ENCODE data around the gene MFGE8. TPM values are rescaled to one million over a fixed set of nuclear protein-coding genes. Genes with fewer than 3 reads are reported as not detected.

Gene MFGE8
- polyA plus RNA-seq, 1 of the 3 experiments (the other 2 are of a cell fraction), result 247 TPM

- H3K9me2 ChIP-seq, result no peaks in the 10 kb centered on the region
- H3K4me2 ChIP-seq, result no peak overlapping the region
- no peak overlapping the region for H3K27ac ChIP-seq (ENCODE audit: low read depth in 2 of 2, low read length in 1 of 2)
- no peaks in the 10 kb centered on the region for H3K4me1 ChIP-seq (ENCODE audit: control insufficient read depth in 1 of 2, insufficient read depth in 2 of 2, low read depth in 1 of 2, low read length in 1 of 2)
- H3K4me3 ChIP-seq (ENCODE audit: low read depth in 2 of 2, low read length in 1 of 2), result no peak overlapping the region
- H3K9me3 ChIP-seq, result no peaks in the 10 kb centered on the region
- CTCF ChIA-PET, result interaction anchor here (0.8 kb wide), 1 partner anchor 9 kb away, joined by 5 read pairs; no protein-coding TSS in a partner anchor
- H3F3A ChIP-seq (replicated peaks; ENCODE audit: insufficient read depth), result no peaks in the 10 kb centered on the region
- no peak for TF ChIP-seq ELF1 (IDR thresholded peaks at IDR 0.05)
- no peak for TF ChIP-seq USF2 (IDR thresholded peaks at IDR 0.05; ENCODE audit: borderline replicate concordance, low read depth, low read length)
- TF ChIP-seq TAF1 (IDR thresholded peaks at IDR 0.05; ENCODE audit: borderline replicate concordance, low read depth, low read length), result no peak
- no peak for TF ChIP-seq YY1 (IDR thresholded peaks at IDR 0.05; ENCODE audit: low read depth)
- no peak for TF ChIP-seq RXRA (IDR thresholded peaks at IDR 0.05; ENCODE audit: borderline replicate concordance, low read depth)
- no peak for TF ChIP-seq RAD21 (IDR thresholded peaks at IDR 0.05; ENCODE audit: low read length)
- TF ChIP-seq TEAD4 (IDR thresholded peaks at IDR 0.05; ENCODE audit: borderline replicate concordance, insufficient read depth), result no peak
- TF ChIP-seq IRF3 (IDR thresholded peaks at IDR 0.05; ENCODE audit: low read depth, low read length), result no peak
- no peaks in the 10 kb centered on the region for H3K27me3 ChIP-seq (ENCODE audit: insufficient read depth)
- H4K20me1 ChIP-seq (ENCODE audit: insufficient read depth), result no peaks in the 10 kb centered on the region
- 91% methylated on average over 12 of the region's 18 CpGs for WGBS (ENCODE audit: low lambda C conversion rate)
- H3K79me2 ChIP-seq (ENCODE audit: insufficient read depth), result no peaks in the 10 kb centered on the region
- POLR2A ChIA-PET, result no interaction called here
- H2AFZ ChIP-seq (ENCODE audit: low read depth), result no peak overlapping the region
- no peak overlapping the region for H3K9ac ChIP-seq
- no peak for DNase-seq
- no peaks in the 10 kb centered on the region for H3K36me3 ChIP-seq (replicated peaks in 1 of 2; ENCODE audit: control insufficient read depth in 1 of 2, insufficient read depth in 2 of 2, low read length in 1 of 2)
Measured at GRCh38 chr15:88887068-88887580, 26.1 kb downstream of the MFGE8 start.

GRCh38 chr15:88882785-88883184 lies 30.4 kb downstream of the MFGE8 start:
- Histone ChIP-seq H3F3A (replicated peaks; ENCODE audit: insufficient read depth) (no peaks in the 10 kb centered on the region), H3K9ac (no peak overlapping the region), H3K79me2 (ENCODE audit: insufficient read depth) (no peaks in the 10 kb centered on the region), H3K4me3 (ENCODE audit: low read depth in 2 of 2, low read length in 1 of 2) (no peak overlapping the region), H3K4me2 (no peak overlapping the region), H4K20me1 (ENCODE audit: insufficient read depth) (no peaks in the 10 kb centered on the region), H3K9me3 (no peaks in the 10 kb centered on the region), H2AFZ (ENCODE audit: low read depth) (no peak overlapping the region), H3K27me3 (ENCODE audit: insufficient read depth) (no peaks in the 10 kb centered on the region), H3K27ac (ENCODE audit: low read depth in 2 of 2, low read length in 1 of 2) (no peak overlapping the region), H3K36me3 (replicated peaks in 1 of 2; ENCODE audit: control insufficient read depth in 1 of 2, insufficient read depth in 2 of 2, low read length in 1 of 2) (no peaks in the 10 kb centered on the region), H3K4me1 (ENCODE audit: control insufficient read depth in 1 of 2, insufficient read depth in 2 of 2, low read depth in 1 of 2, low read length in 1 of 2) (no peaks in the 10 kb centered on the region), H3K9me2 (no peaks in the 10 kb centered on the region)
- 69% methylated on average over 4 of the region's 4 CpGs for WGBS (ENCODE audit: low lambda C conversion rate)
- no peak for TF ChIP-seq RAD21 (IDR thresholded peaks at IDR 0.05; ENCODE audit: low read length)
- TF ChIP-seq IRF3 (IDR thresholded peaks at IDR 0.05; ENCODE audit: low read depth, low read length), result no peak
- TF ChIP-seq NFIC (IDR thresholded peaks at IDR 0.05; ENCODE audit: borderline replicate concordance), result no peak
- no peak for TF ChIP-seq MXI1 (IDR thresholded peaks at IDR 0.05; ENCODE audit: low read depth, low read length)
- no peak for TF ChIP-seq MEF2A (IDR thresholded peaks at IDR 0.05; ENCODE audit: borderline replicate concordance, low read depth)
- no peak for TF ChIP-seq FOXJ3 (CRISPR knock-in tag; IDR thresholded peaks at IDR 0.05)
- no peak for TF ChIP-seq MAX (IDR thresholded peaks at IDR 0.05; ENCODE audit: low read depth)
- TF ChIP-seq TAF1 (IDR thresholded peaks at IDR 0.05; ENCODE audit: borderline replicate concordance, low read depth, low read length), result no peak
- TF ChIP-seq PBX3 (IDR thresholded peaks at IDR 0.05), result no peak
- no peak for TF ChIP-seq CHD2 (IDR thresholded peaks at IDR 0.05; ENCODE audit: low read length, partially characterized antibody)
- POLR2A ChIA-PET, result no interaction called here
- no peak for DNase-seq
- CTCF ChIA-PET, result interaction anchor here (1.8 kb wide), 1 partner anchor 22 kb away, joined by 7 read pairs; no protein-coding TSS in a partner anchor

Data from SK-N-SH (cell line).